Right lobe of liver (tissue), 4 donors: ENCODE measurements around the gene DOCK2.

ENCODE experiments used
- CTCF ChIP-seq, 4 donors: fragments of 200-600 bp in 3 of 4; fragments of 450-650 bp in 1 of 4; IDR thresholded peaks; one replicate each; pipeline versions ENCODE4 v1.5.1 to v1.8.0; 2016 to 2022; ENCODE audit warnings: antibody characterized with exemption in 4 of 4, mild to moderate bottlenecking in 2 of 4
- POLR2A ChIP-seq: fragments of 450-650 bp; IDR thresholded peaks from one replicate; pipeline ENCODE4 v1.6.1; 2017; ENCODE audit warnings: antibody characterized with exemption, mild to moderate bottlenecking
- donor health status: DM: no; HTN: no; CAD: no.
- donor health status: DM: no; HTN: no; CAD: no.
- donor health status: DM: no; HTN: yes; CAD: no.

- TF ChIP-seq CTCF (IDR thresholded peaks at IDR 0.05) (no peak), POLR2A (no peak)
These were observed 267.4 kb downstream of the DOCK2 start for GRCh38 chr5:169904508-169904907.
